ENCODE results near the gene KRTAP20-2.

GRCh38 chr21:30646904-30647414, 12.0 kb downstream of the KRTAP20-2 start:
- TF ChIP-seq CTCF (IDR thresholded peaks at IDR 0.05) (no peak), POLR2A (IDR thresholded peaks at IDR 0.05) (no peak), POLR2AphosphoS5 (IDR thresholded peaks at IDR 0.05; ENCODE audit: insufficient read depth in 1 of 2, low read depth in 1 of 2) (no peak)
